Activated T-helper 2 cell treated with anti-CD3 and anti-CD28 coated beads, Interferon-gamma antibody, Interleukin-2, Interleukin-4, amounts not matched to agents 10 μg/mL and 5 μg/mL and 100 μg/mL, durations not matched to agents 14 hours and 24 hours and 36 hours (primary cell): ENCODE measurements around the gene LYPD5. TPM values are rescaled to one million over a fixed set of nuclear protein-coding genes. Genes with fewer than 3 reads are reported as not detected.
"Not testable (repeated sequence)": the region's sequence is repeated elsewhere in the genome, so short reads cannot be mapped to it uniquely, and the experiment has no call there.

Source experiments
- DNase-seq: peaks from one replicate; pipeline ENCODE4 v3.0.0; 2021; ENCODE audit warnings: low spot score
- H3K27ac Mint-ChIP-seq: one replicate; pipeline ENCODE4 v1.8.0; 2021; ENCODE audit warnings: mixed read lengths
- H3K27me3 Mint-ChIP-seq: one replicate; pipeline ENCODE4 v1.8.0; 2021; ENCODE audit warnings: low read depth, mixed read lengths
- H3K36me3 Mint-ChIP-seq: one replicate; pipeline ENCODE4 v1.8.0; 2021; ENCODE audit warnings: low read depth, mixed read lengths
- H3K4me1 Mint-ChIP-seq: one replicate; pipeline ENCODE4 v1.8.0; 2021; ENCODE audit warnings: low read depth, mixed read lengths
- H3K4me3 Mint-ChIP-seq: one replicate; pipeline ENCODE4 v1.8.0; 2021; ENCODE audit warnings: low read depth, mild to moderate bottlenecking, moderate library complexity, mixed read lengths
- H3K9me3 Mint-ChIP-seq: one replicate; pipeline ENCODE4 v1.8.0; 2021; ENCODE audit warnings: mixed read lengths
- intact Hi-C: fragments of 100-400 bp; cut with micrococcal nuclease; formaldehyde crosslinking; loops from one replicate; pipeline ENCODE4 v1.15.1; 2023
- total RNA-seq: library from RNA; stranded (reverse); gene quantifications from 2 replicates; pipeline ENCODE4 v1.2.3, GENCODE V29; 2022

The LYPD5 gene
- total RNA-seq, 1 donor from 2014 or later = 0.41 TPM

DNA sequence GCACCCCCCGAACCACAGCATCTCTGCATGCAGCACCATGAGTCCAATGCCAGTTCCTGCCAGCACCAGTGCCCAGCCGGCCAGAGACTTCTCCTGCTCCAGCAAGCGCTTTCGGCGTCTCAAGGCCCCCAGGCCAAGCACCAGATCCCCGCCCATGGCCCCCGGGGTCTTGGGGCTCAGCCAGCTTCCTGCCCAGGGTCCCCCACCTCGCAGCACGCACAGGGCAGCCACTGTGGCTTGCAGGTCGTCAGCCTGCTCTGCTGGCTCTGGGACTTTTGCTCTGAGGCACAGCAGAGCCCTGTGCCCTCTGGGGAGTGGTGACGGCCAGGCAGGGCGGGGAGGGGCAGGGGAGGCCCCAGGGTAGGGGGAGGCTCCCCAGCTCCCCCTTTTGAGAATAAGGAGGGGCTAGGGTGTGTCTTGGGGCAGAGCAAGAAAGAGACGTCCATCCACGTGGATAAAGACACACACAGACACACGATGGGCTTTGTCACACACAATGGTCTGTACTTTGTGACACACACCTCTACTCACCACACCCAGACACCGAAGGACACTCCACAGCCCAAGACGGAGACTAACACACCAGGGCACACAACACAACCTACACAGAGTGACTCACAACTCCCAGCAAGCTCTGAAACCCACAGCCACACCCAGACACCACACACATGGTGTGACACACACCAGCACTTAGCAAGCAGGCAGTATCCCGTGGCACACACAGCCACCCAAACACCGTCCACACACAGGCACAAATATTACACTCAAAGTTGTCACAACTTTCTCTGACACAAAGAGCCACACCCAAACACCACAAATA is 21.3 kb downstream of the LYPD5 start, which contains the start of gene KCNN4:
TSS of gene KCNN4 (minus strand) at position 268 of the 820 bp plus-strand sequence. CDS start at position 156, 112 bp downstream.
- H3K27me3 Mint-ChIP-seq = no peaks in the 10 kb centered on the region
- DNase-seq = peak; percentile 61
- peak within 1 kb of the TSS; percentile 82 for H3K4me3 Mint-ChIP-seq
- peak within 1 kb of the TSS; percentile 94 for H3K27ac Mint-ChIP-seq
- H3K36me3 Mint-ChIP-seq = peaks cover 34% of the 10 kb centered on the region
- no peaks in the 10 kb centered on the region for H3K9me3 Mint-ChIP-seq
- intact Hi-C loops = loop anchor here (1.0 to 10.0 kb wide), 6 partner anchors 16 to 336 kb away; partner anchors contain the start of genes ETHE1, IRGQ, SMG9 and ZNF576
- peaks cover 75% of the 10 kb centered on the region for H3K4me1 Mint-ChIP-seq

DNA sequence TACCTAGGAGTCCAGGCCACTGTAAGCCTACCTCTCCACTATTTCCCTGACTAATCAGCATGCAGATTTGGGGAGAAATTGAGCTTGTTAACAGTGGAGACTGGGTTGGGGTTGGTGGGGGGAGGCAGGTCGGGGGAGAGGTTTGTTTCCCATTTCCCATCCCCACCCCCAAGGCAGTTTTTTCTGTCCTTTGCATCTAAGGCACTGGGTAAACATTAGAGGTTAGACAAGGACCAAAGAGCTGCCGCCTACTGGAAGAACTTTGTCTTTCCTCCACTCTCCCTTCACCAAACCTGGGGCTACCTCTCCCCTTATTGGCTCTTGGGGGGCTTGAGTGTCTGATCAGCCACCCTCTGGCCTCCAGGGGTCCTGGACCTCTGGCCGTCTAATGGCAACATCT is 22.4 kb downstream of the LYPD5 start:
- Mint-ChIP-seq H3K4me3 (peak overlapping the region; percentile 82), H3K27ac (peak overlapping the region; percentile 94), H3K36me3 (peaks cover 45% of the 10 kb centered on the region), H3K4me1 (peaks cover 72% of the 10 kb centered on the region), H3K9me3 (no peaks in the 10 kb centered on the region), H3K27me3 (no peaks in the 10 kb centered on the region)
- intact Hi-C loops = loop anchor here (10.0 kb wide), 3 partner anchors 185 to 335 kb away; partner anchors contain the start of genes ETHE1, IRGQ and ZNF576
- DNase-seq = no peak

- no peak for DNase-seq
- peaks cover 48% of the 10 kb centered on the region for H3K36me3 Mint-ChIP-seq
- H3K9me3 Mint-ChIP-seq = no peaks in the 10 kb centered on the region
- peak overlapping the region; percentile 94 for H3K27ac Mint-ChIP-seq
- peaks cover 67% of the 10 kb centered on the region for H3K4me1 Mint-ChIP-seq
- peak overlapping the region; percentile 82 for H3K4me3 Mint-ChIP-seq
- H3K27me3 Mint-ChIP-seq = no peaks in the 10 kb centered on the region
- intact Hi-C loops = no loop called here
These were observed 23.0 kb downstream of the LYPD5 start for GRCh38 chr19:43779147-43779819.

- intact Hi-C loops = no loop called here
- Mint-ChIP-seq H3K4me3 (peak overlapping the region; percentile 82), H3K27me3 (no peaks in the 10 kb centered on the region), H3K4me1 (peaks cover 61% of the 10 kb centered on the region), H3K27ac (peak overlapping the region; percentile 94), H3K9me3 (no peaks in the 10 kb centered on the region), H3K36me3 (peaks cover 51% of the 10 kb centered on the region)
- DNase-seq = no peak
These were observed 23.6 kb downstream of the LYPD5 start for GRCh38 chr19:43778651-43779050.

- peak overlapping the region; percentile 82 for H3K4me3 Mint-ChIP-seq
- H3K4me1 Mint-ChIP-seq = peaks cover 53% of the 10 kb centered on the region
- peak overlapping the region; percentile 83 for H3K27ac Mint-ChIP-seq
- no peak for DNase-seq
- intact Hi-C loops = no loop called here
- no peaks in the 10 kb centered on the region for H3K9me3 Mint-ChIP-seq
- H3K36me3 Mint-ChIP-seq = peaks cover 65% of the 10 kb centered on the region
- H3K27me3 Mint-ChIP-seq = no peaks in the 10 kb centered on the region
These were observed 25.0 kb downstream of the LYPD5 start for GRCh38 chr19:43777163-43777695.

- intact Hi-C loops = no loop called here
- peak overlapping the region; percentile 83 for H3K27ac Mint-ChIP-seq
- H3K9me3 Mint-ChIP-seq = no peaks in the 10 kb centered on the region
- H3K36me3 Mint-ChIP-seq = peaks cover 71% of the 10 kb centered on the region
- no peaks in the 10 kb centered on the region for H3K27me3 Mint-ChIP-seq
- H3K4me1 Mint-ChIP-seq = peaks cover 44% of the 10 kb centered on the region
- peak overlapping the region; percentile 59 for H3K4me3 Mint-ChIP-seq
- no peak for DNase-seq
These were observed 26.0 kb downstream of the LYPD5 start for GRCh38 chr19:43776286-43776685.

DNA sequence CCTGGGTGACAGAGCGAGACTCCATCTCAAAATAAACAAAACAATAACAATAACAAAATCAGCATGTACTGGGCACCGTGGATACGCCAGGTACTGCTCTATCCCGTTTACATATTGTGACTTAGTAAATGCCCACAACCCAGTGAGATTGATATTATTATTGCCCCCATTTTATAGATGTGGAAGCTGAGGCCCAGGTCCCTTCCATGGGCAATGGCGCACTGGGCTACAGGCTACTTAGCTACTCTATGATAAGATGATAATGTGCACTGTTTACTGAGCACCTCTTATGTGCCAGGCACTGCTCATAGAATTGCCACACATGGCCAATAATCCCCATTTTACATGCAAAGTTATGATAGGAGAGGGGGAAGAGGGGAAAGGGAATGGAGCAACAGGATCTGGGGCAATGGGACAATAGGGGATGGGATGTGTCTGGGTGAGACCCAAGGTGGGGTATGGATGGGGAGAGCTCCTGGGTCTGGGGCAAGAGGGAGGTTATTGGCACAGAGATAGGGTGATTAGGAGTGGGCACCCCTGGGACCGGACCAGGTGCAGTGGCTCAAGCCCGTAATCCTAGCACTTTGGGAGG is 26.9 kb downstream of the LYPD5 start:
- Mint-ChIP-seq H3K36me3 (peaks cover 80% of the 10 kb centered on the region), H3K27ac (peak overlapping the region; percentile 83)

DNA sequence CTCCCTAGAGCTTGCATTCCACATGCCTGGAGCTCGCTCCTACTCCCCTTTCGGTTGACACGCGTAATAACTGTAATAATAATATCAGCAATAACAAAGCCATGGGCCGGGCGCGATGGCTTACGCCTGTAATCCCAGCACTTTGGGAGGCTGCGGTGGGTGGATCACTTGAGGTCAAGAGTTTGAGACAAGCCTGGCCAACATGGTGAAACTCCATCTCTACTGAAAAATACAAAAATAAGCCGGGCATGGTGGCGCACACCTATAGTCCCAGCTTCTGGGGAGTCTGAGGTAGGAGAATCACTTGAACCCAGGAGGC is 27.3 kb downstream of the LYPD5 start:
- intact Hi-C loops, DNase-seq, H3K4me3 Mint-ChIP-seq, H3K9me3 Mint-ChIP-seq, H3K27ac Mint-ChIP-seq, H3K27me3 Mint-ChIP-seq: not testable (repeated sequence)
- peaks cover 85% of the 10 kb centered on the region for H3K36me3 Mint-ChIP-seq
- peaks cover 41% of the 10 kb centered on the region for H3K4me1 Mint-ChIP-seq

More for the DNA sequence above, 26.9 kb downstream of the LYPD5 start:
- no peaks in the 10 kb centered on the region for H3K27me3 Mint-ChIP-seq
- DNase-seq = no peak
- H3K9me3 Mint-ChIP-seq = no peaks in the 10 kb centered on the region
- intact Hi-C loops = no loop called here
- H3K4me1 Mint-ChIP-seq = peaks cover 41% of the 10 kb centered on the region
- H3K4me3 Mint-ChIP-seq = peak overlapping the region; percentile 8

- no peak overlapping the region for H3K4me3 Mint-ChIP-seq
- H3K27me3 Mint-ChIP-seq = no peaks in the 10 kb centered on the region
- DNase-seq = no peak
- peaks cover 36% of the 10 kb centered on the region for H3K4me1 Mint-ChIP-seq
- no peaks in the 10 kb centered on the region for H3K9me3 Mint-ChIP-seq
- peaks cover 86% of the 10 kb centered on the region for H3K36me3 Mint-ChIP-seq
- no peak overlapping the region for H3K27ac Mint-ChIP-seq
- intact Hi-C loops = no loop called here
These were observed 27.9 kb downstream of the LYPD5 start for GRCh38 chr19:43774103-43774939.

DNA sequence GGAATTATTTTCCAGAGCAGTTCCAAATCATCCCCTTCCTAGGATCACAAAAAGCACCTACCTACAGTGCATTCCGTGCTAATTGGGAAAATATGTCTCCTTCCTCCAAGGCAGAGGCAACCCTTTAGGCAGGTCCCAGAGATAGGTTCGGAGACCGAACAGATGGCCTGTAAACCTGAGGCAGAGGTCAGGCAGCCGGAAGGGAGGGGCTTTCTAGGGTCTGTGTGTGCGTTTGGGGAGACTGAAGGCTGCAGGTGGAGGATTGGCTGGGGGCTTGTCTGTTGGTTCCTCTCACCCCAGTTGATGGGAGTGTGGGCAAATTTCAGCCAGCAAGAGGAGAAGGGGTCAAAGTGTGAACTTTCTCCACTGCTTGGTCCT is 28.5 kb downstream of the LYPD5 start:
- H3K27me3 Mint-ChIP-seq = no peaks in the 10 kb centered on the region

GRCh38 chr19:43769256-43769655 is 33.0 kb downstream of the LYPD5 start:
- Mint-ChIP-seq H3K27me3 (no peaks in the 10 kb centered on the region), H3K9me3 (no peaks in the 10 kb centered on the region), H3K4me1 (peaks cover 37% of the 10 kb centered on the region), H3K36me3 (peaks cover 90% of the 10 kb centered on the region), H3K27ac (no peak overlapping the region), H3K4me3 (no peak overlapping the region)
- intact Hi-C loops = no loop called here
- DNase-seq = no peak

More for the DNA sequence above, 28.5 kb downstream of the LYPD5 start:
- Mint-ChIP-seq H3K27ac (no peak overlapping the region), H3K36me3 (peaks cover 87% of the 10 kb centered on the region), H3K4me3 (no peak overlapping the region), H3K9me3 (no peaks in the 10 kb centered on the region), H3K4me1 (peaks cover 32% of the 10 kb centered on the region)
- no peak for DNase-seq
- intact Hi-C loops = no loop called here
